Activated CD4-positive, alpha-beta memory T cell treated with anti-CD3 and anti-CD28 coated beads, Interleukin-2, amount 10 ng/mL, durations not matched to agents 7 days and 5 days (primary cell): Measurements from ENCODE around the gene TOMM34. TPM values are rescaled to one million over a fixed set of nuclear protein-coding genes. Genes with fewer than 3 reads are reported as not detected.

ENCODE experiments used
- CTCF ChIA-PET: fragments of 350-600 bp; sonication (Branson Sonifier 250); formaldehyde crosslinking; loops from one replicate; lab custom pipeline; 2021; ENCODE audit warnings: antibody characterized with exemption, inconsistent platforms; lab: Charles Lee
- POLR2A ChIA-PET: fragments of 350-600 bp; sonication (Branson Sonifier 250); formaldehyde crosslinking; loops from one replicate; lab custom pipeline; 2021; ENCODE audit warnings: antibody characterized with exemption; lab: Charles Lee
- DNase-seq: peaks from one replicate; pipeline ENCODE4 v3.0.0-alpha.2; 2020
- H3K27ac Mint-ChIP-seq: one replicate; pipeline ENCODE4 v1.8.0; 2021; ENCODE audit warnings: mild to moderate bottlenecking, mixed read lengths
- H3K27me3 Mint-ChIP-seq: one replicate; pipeline ENCODE4 v1.8.0; 2021; ENCODE audit warnings: mixed read lengths
- H3K36me3 Mint-ChIP-seq: one replicate; pipeline ENCODE4 v1.8.0; 2021; ENCODE audit warnings: low read depth, mixed read lengths
- H3K4me1 Mint-ChIP-seq: one replicate; pipeline ENCODE4 v1.8.0; 2021; ENCODE audit warnings: mixed read lengths
- H3K4me3 Mint-ChIP-seq: one replicate; pipeline ENCODE4 v1.8.0; 2021; ENCODE audit warnings: mild to moderate bottlenecking, mixed read lengths
- H3K9me3 Mint-ChIP-seq: one replicate; pipeline ENCODE4 v1.8.0; 2021; ENCODE audit warnings: mixed read lengths
- total RNA-seq, 2 experiments: library from RNA; stranded (reverse); gene quantifications; one replicate each; pipeline ENCODE4 v1.2.3, GENCODE V29; 2021

TOMM34 gene, protein sequence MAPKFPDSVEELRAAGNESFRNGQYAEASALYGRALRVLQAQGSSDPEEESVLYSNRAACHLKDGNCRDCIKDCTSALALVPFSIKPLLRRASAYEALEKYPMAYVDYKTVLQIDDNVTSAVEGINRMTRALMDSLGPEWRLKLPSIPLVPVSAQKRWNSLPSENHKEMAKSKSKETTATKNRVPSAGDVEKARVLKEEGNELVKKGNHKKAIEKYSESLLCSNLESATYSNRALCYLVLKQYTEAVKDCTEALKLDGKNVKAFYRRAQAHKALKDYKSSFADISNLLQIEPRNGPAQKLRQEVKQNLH
- total RNA-seq: 10 to 100 TPM; 16.0 to 16.4 TPM

DNA sequence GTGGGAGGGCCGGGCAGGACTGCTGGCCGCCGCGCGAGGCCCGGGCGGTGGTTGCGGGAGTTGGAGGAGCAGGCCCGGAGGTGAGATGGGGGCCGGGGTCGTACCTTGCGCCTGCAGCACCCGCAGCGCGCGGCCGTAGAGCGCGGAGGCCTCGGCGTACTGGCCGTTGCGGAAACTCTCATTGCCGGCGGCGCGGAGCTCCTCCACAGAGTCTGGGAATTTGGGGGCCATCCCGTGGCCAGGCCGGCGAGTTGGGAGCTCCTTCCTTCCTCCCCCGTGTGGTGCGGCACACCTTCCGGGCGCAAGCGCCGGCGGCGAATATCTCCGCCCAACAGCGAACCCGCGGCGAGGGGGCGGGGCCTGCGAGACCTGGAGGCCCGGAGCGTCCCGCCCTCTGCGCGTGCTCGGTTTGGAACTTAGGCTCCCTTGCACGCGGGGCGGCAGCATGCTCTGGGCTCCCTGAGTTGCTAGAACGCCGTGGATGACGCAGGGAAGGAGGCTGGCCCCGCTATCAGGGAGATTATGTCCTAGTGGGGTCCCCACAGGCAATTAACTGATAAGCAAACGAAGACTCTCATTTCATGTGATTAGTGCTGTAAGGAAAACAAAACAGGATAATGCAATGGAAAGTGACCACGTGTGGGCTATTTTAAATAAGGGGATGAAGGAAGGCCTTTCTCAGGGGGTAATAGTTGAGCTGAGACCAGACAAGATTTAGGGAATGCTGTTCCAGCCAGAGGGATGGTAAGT is at the start of gene TOMM34:
Gene TOMM34, minus strand, starts transcription at position 295 of the 750 bp plus-strand sequence. Its CDS starts 64 bp downstream, at position 231.
- ChIA-PET POLR2A (interaction anchor here (0.6 to 3.6 kb wide), 13 partner anchors 8 to 456 kb away, joined by 3 to 36 read pairs (median 3); partner anchors contain the start of genes PIGT and YWHAB), CTCF (interaction anchor here (0.8 to 1.9 kb wide), 7 partner anchors 9 to 71 kb away, joined by 3 to 5 read pairs (median 4); no protein-coding TSS in a partner anchor)
- peak within 1 kb of the TSS; percentile 95 for H3K4me3 Mint-ChIP-seq
- DNase-seq: peak; percentile 94
- H3K4me1 Mint-ChIP-seq: peaks cover 72% of the 10 kb centered on the region
- H3K36me3 Mint-ChIP-seq: peaks cover 29% of the 10 kb centered on the region
- H3K27me3 Mint-ChIP-seq: no peaks in the 10 kb centered on the region
- H3K27ac Mint-ChIP-seq: peak within 1 kb of the TSS; percentile 84
- no peaks in the 10 kb centered on the region for H3K9me3 Mint-ChIP-seq

DNA sequence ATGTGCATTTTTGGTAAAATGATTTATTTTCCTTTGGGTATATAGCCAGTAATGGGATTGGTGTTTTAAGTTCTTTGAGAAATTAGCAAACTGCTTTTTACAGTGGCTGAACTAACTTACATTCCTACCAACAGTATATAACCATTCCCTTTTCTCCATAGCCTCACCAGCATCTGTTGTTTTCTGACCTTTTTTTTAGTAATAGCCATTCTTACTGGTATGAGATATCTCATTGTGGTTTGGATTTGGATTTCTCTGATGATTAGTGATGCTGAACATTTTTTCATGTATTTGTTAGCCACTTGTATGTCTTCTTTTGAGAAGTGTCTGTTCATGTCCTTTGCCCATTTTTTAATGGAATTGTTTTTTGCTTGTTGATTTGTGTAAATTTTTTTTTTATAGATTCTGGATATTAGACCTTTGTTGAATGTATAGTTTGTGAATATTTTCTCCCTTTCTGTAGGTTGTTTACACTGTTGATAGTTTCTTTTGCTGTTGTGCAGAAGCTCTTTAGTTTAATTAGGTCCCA is 48.4 kb upstream of the TOMM34 start:
- Mint-ChIP-seq H3K36me3 (peaks cover 64% of the 10 kb centered on the region), H3K4me1 (peaks cover 40% of the 10 kb centered on the region), H3K27ac (no peak overlapping the region), H3K27me3 (no peaks in the 10 kb centered on the region), H3K9me3 (no peaks in the 10 kb centered on the region), H3K4me3 (no peak overlapping the region)
- ChIA-PET CTCF (no interaction called here), POLR2A (no interaction called here)
- DNase-seq: no peak

DNA sequence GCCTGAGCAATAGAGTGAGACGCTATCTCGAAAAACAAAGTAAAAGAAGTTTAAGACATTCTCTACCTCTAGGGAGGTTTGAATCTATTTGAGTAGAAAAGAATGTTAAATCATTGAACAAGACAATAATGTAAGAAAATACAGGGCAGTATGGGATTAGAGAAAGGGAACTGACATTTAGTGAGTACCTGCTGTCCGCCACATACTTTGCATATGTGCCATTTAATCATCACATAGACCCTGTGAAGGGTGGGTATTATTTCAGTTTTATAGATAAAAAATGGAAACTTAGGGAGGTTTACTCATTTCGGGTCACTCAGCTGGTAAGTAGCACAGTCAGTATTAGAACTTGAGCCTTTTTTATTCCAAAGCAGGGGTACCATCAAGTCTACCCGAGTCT is 37.5 kb upstream of the TOMM34 start:
- Mint-ChIP-seq H3K27me3 (no peaks in the 10 kb centered on the region), H3K36me3 (peaks cover 73% of the 10 kb centered on the region), H3K9me3 (no peaks in the 10 kb centered on the region), H3K27ac (no peak overlapping the region), H3K4me3 (no peak overlapping the region), H3K4me1 (peaks cover 38% of the 10 kb centered on the region)
- CTCF ChIA-PET: interaction anchor here (0.9 to 3.2 kb wide), 4 partner anchors 7 to 98 kb away, joined by 3 to 15 read pairs (median 6); no protein-coding TSS in a partner anchor
- POLR2A ChIA-PET: interaction anchor here (0.8 to 2.2 kb wide), 5 partner anchors 9 to 31 kb away, joined by 3 to 9 read pairs (median 4); partner anchors contain the start of gene STK4
- no peak for DNase-seq

DNA sequence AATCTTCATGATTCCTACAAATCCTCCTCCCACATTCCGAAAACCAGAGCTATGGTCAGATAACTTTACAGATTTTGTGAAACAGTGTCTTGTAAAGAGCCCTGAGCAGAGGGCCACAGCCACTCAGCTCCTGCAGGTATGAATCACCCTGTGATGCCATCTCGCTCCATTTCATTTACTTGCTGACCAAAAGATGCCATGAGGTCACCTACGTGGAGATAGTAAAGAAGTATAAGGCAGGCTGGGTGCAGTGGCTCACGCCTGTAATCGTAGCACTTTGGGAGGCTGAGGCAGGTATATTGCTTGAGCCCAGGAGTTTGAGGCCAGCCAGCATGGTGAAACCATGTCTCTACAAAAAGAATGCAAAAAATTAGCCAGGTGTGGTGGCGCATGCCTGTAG is 37.0 kb upstream of the TOMM34 start:
- no peak overlapping the region for H3K4me3 Mint-ChIP-seq
- H3K36me3 Mint-ChIP-seq: peaks cover 75% of the 10 kb centered on the region
- H3K9me3 Mint-ChIP-seq: no peaks in the 10 kb centered on the region
- no peak for DNase-seq
- POLR2A ChIA-PET: interaction anchor here (1.2 to 2.2 kb wide), 3 partner anchors 10 to 87 kb away, joined by 4 to 9 read pairs (median 6); partner anchors contain the start of gene PABPC1L
- H3K27me3 Mint-ChIP-seq: no peaks in the 10 kb centered on the region
- peaks cover 43% of the 10 kb centered on the region for H3K4me1 Mint-ChIP-seq
- H3K27ac Mint-ChIP-seq: no peak overlapping the region
- CTCF ChIA-PET: interaction anchor here (0.8 to 3.2 kb wide), 5 partner anchors 8 to 46 kb away, joined by 3 to 15 read pairs (median 4); no protein-coding TSS in a partner anchor

DNA sequence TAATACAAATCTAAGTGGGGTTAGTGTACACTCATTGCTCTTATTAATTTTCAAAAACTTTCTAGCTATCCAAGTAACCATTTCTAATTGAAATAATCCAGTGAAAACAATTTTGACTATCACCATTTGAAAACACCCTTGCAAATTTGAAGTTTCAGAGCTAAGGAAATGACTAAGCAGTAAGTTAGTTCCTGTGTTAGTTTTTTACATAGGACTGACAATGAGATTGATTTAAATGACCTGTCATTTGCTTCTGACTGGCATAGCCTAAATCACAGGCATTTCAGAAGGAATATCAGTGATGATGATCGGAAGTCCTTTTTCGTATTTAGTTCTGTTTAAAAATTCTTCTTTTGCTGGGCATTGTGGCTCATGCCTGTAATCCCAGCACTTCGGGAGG is 33.1 kb upstream of the TOMM34 start:
- ChIA-PET CTCF (interaction anchor here (0.9 to 1.0 kb wide), 2 partner anchors 15 to 33 kb away, joined by 4 to 5 read pairs; partner anchors contain the start of gene TOMM34), POLR2A (interaction anchor here (0.7 to 1.7 kb wide), 9 partner anchors 8 to 84 kb away, joined by 3 to 17 read pairs (median 3); partner anchors contain the start of genes PABPC1L, STK4 and TOMM34)
- no peaks in the 10 kb centered on the region for H3K27me3 Mint-ChIP-seq
- H3K9me3 Mint-ChIP-seq: no peaks in the 10 kb centered on the region
- peaks cover 73% of the 10 kb centered on the region for H3K36me3 Mint-ChIP-seq
- H3K4me3 Mint-ChIP-seq: peak overlapping the region; percentile 59
- H3K4me1 Mint-ChIP-seq: peaks cover 70% of the 10 kb centered on the region
- no peak for DNase-seq
- H3K27ac Mint-ChIP-seq: peak overlapping the region; percentile 84

DNA sequence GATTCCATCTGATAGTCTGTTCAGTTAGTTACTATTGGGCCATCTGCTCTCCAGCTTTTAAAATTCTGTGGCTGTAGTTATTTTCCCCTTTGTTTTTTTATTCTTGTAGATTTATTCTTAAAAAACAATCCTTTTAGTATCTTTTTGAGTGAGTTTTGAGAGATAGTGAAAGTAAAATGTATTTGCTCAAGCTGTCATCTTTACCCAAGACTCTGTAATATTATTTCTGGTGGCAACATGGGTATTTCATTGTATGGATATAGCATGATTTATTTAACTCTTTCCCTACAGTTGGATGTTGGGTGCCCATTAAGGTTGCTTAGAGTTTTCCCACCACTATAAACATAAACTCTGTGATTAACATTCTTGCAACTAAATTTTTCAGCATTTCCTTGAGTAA is 30.8 kb upstream of the TOMM34 start:
- POLR2A ChIA-PET: interaction anchor here (1.0 to 3.5 kb wide), 8 partner anchors 12 to 33 kb away, joined by 3 to 22 read pairs (median 6); partner anchors contain the start of genes STK4 and TOMM34
- Mint-ChIP-seq H3K36me3 (peaks cover 70% of the 10 kb centered on the region), H3K27ac (peak overlapping the region; percentile 88), H3K4me1 (peaks cover 74% of the 10 kb centered on the region), H3K27me3 (no peaks in the 10 kb centered on the region), H3K4me3 (peak overlapping the region; percentile 72), H3K9me3 (no peaks in the 10 kb centered on the region)
- CTCF ChIA-PET: interaction anchor here (1.0 to 1.4 kb wide), 2 partner anchors 24 to 53 kb away, joined by 3 to 4 read pairs; no protein-coding TSS in a partner anchor
- no peak for DNase-seq

DNA sequence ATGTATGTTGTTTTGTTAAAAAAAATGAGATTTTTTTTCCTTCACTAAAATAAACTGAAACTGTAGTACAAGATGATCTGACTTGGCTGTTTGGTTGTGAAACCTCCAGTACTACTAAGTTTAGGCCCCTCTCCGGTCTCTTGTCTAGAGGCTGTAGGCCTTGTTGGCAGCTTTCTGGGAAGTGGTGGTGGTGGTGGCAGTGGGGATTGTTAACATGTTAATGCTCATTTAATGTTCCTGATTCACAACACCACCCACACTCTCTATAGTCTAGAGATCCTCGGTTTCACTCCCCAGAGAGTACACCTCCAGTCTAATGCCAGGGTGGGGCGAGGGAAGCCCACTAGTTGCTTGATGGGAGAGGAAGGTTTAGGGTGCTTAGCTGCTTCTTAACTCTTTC is 30.2 kb upstream of the TOMM34 start:
- peak; percentile 50 for DNase-seq
- Mint-ChIP-seq H3K27me3 (no peaks in the 10 kb centered on the region), H3K9me3 (no peaks in the 10 kb centered on the region), H3K36me3 (peaks cover 71% of the 10 kb centered on the region), H3K4me1 (peaks cover 73% of the 10 kb centered on the region), H3K27ac (peak overlapping the region; percentile 88), H3K4me3 (peak overlapping the region; percentile 72)
- ChIA-PET POLR2A (interaction anchor here (0.8 to 3.5 kb wide), 9 partner anchors 12 to 81 kb away, joined by 3 to 22 read pairs (median 4); partner anchors contain the start of genes STK4 and TOMM34), CTCF (interaction anchor here (1.0 to 1.4 kb wide), 2 partner anchors 23 to 54 kb away, joined by 3 to 4 read pairs; no protein-coding TSS in a partner anchor)

DNA sequence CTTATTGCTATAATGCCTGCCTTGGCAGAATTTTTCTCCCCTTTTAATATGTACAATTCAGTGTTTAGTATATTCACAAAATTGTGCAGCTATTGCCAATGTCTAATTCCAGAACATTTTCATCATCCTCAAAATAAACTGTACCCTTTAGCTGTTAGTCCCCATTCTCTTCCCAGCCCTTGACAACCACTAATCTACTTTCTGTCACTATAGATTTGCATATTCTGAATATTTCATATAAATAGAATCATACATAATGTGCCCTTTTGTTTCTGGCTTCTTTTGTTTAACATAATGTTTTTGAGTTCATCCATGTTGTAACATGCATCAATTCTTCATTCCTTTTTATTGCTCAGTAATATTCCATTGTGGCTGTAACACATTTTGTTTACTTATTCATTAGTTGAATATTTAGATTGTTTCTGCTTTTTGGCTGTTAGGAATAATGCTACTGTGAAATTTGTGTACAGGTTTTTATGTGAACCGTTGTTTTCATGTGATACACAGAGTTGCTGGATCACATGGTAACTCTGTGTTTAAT is 28.5 kb upstream of the TOMM34 start:
- H3K4me3 Mint-ChIP-seq: no peak overlapping the region
- peaks cover 64% of the 10 kb centered on the region for H3K4me1 Mint-ChIP-seq
- CTCF ChIA-PET: no interaction called here

DNA sequence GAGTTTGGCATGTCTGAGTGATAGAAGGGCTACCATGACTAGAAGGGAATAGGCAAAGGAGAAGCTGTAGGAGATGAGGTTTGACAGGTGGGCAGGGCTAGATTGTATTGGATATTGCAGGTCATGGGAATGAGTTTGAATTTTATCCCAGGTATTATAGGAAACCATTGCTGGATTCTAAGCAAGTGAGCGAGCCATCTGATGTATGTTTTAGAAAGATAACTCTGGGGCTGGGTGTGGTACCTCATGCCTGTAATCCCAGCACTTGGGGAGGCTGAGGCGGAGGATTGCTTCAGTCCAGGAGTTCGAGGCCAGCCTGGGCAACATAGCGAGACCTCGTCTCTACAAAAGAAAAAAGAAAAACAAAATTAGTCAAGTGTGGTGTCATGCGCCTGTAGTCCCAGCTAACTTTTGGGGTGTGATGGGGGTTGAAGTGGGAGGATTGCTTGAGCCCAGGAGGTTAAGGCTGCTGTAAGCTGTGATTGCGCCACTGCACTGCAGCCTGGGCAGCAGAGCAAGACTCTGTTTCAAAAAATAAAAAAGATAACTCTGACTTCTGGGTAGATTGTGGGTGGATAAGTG is 23.0 kb upstream of the TOMM34 start:
- Mint-ChIP-seq H3K27ac (peak overlapping the region; percentile 28), H3K9me3 (no peaks in the 10 kb centered on the region), H3K36me3 (peaks cover 77% of the 10 kb centered on the region), H3K4me1 (peaks cover 55% of the 10 kb centered on the region), H3K4me3 (no peak overlapping the region), H3K27me3 (no peaks in the 10 kb centered on the region)
- ChIA-PET POLR2A (interaction anchor here (1.1 to 1.5 kb wide), 3 partner anchors 9 to 16 kb away, joined by 3 to 4 read pairs (median 4); no protein-coding TSS in a partner anchor), CTCF (no interaction called here)
- DNase-seq: no peak

More for the DNA sequence above, 28.5 kb upstream of the TOMM34 start:
- no peaks in the 10 kb centered on the region for H3K27me3 Mint-ChIP-seq
- H3K9me3 Mint-ChIP-seq: no peaks in the 10 kb centered on the region
- H3K36me3 Mint-ChIP-seq: peaks cover 69% of the 10 kb centered on the region
- H3K27ac Mint-ChIP-seq: no peak overlapping the region
- POLR2A ChIA-PET: interaction anchor here (2.1 to 3.1 kb wide), 2 partner anchors 10 to 22 kb away, joined by 15 to 22 read pairs; partner anchors contain the start of gene STK4
- no peak for DNase-seq

DNA sequence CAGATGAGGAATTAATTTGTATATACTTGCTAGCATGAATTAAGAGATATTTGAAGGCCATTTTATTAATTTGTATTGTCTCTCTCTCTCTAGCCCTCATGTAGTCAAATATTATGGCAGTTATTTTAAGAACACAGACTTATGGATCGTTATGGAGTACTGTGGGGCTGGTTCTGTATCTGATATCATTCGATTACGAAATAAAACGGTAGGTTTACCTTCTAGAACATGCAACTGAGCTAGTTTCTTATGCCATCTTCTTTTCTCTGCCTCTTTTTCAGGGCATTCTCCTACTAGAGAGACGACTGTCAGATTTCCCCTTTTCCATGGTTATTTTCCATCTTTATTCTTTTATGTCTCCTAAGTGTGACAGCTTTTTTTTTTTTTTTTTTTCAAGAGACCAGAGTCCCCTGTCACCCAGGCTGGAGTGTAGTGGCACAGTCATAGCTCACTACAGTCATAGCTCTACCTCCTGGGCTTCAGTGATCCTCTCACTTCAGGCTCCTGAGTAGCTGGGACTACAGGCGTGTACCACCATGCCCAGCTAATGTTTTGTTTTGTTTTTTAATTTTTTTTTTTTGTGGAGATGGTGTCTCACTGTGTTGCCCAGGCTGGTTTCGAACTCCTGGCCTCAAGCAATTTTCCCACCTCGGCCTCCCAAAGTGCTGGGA is 21.7 kb upstream of the TOMM34 start:
- Mint-ChIP-seq H3K36me3 (peaks cover 76% of the 10 kb centered on the region), H3K9me3 (no peaks in the 10 kb centered on the region), H3K27me3 (no peaks in the 10 kb centered on the region), H3K4me1 (peaks cover 64% of the 10 kb centered on the region), H3K27ac (peak overlapping the region; percentile 41), H3K4me3 (no peak overlapping the region)
- ChIA-PET CTCF (interaction anchor here (0.6 kb wide), 1 partner anchor 331 kb away, joined by 4 read pairs; no protein-coding TSS in a partner anchor), POLR2A (interaction anchor here (0.6 to 1.2 kb wide), 2 partner anchors 14 to 16 kb away, joined by 3 read pairs; no protein-coding TSS in a partner anchor)
- no peak for DNase-seq

DNA sequence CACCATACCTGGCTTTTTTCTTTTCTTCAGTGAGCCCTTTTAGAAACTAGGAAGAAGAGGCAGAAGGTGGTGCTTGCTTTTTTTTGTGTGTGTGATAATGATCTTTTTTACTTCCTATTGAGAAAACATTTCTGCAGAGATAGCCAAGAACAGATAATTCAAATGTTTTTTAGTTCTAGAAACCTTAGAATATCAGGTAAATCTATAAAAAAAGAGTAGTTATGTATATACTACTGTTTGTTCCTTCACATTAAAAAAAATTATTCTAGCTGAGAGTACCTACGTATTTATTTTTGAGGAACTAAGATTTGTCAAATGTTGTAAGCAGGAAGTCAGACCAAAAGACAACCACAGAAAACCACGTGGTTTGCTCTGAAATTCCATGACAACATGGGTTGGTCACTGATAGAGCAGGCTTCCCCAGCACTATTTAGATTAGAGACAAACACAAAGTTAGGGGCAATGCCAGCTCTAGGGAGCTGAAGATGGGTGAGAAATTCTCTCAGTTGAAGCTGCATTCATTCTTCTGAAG is 19.0 kb upstream of the TOMM34 start:
- ChIA-PET CTCF (interaction anchor here (0.8 to 2.9 kb wide), 7 partner anchors 8 to 32 kb away, joined by 3 to 25 read pairs (median 4); partner anchors contain the start of gene TOMM34), POLR2A (interaction anchor here (0.6 to 6.2 kb wide), 11 partner anchors 8 to 396 kb away, joined by 3 to 105 read pairs (median 9); partner anchors contain the start of genes STK4, TOMM34 and YWHAB)
- peak; percentile 79 for DNase-seq
- Mint-ChIP-seq H3K4me3 (peak overlapping the region; percentile 72), H3K27ac (peak overlapping the region; percentile 99), H3K9me3 (no peaks in the 10 kb centered on the region), H3K36me3 (peaks cover 84% of the 10 kb centered on the region), H3K4me1 (peaks cover 71% of the 10 kb centered on the region), H3K27me3 (no peaks in the 10 kb centered on the region)
